ENCODE data around the gene SMAD6. TPM values are rescaled to one million over a fixed set of nuclear protein-coding genes. Genes with fewer than 3 reads are reported as not detected.

The SMAD6 gene
- total RNA-seq, 1 donor: 27.2 TPM

GRCh38 chr15:66785637-66786036 lies 83.6 kb downstream of the SMAD6 start:
- no peak for TF ChIP-seq CTCF (IDR thresholded peaks at IDR 0.05; ENCODE audit: insufficient read depth, low read length)
- no peak overlapping the region for H3K4me3 ChIP-seq (ENCODE audit: low read depth, low read length)
- no peak for DNase-seq (ENCODE audit: low read depth)

GRCh38 chr15:66786222-66786621 lies 84.2 kb downstream of the SMAD6 start:
- no peak for DNase-seq (ENCODE audit: low read depth)
- no peak overlapping the region for H3K4me3 ChIP-seq (ENCODE audit: low read depth, low read length)
- no peak for TF ChIP-seq CTCF (IDR thresholded peaks at IDR 0.05; ENCODE audit: insufficient read depth, low read length)

- no peak for TF ChIP-seq CTCF (IDR thresholded peaks at IDR 0.05; ENCODE audit: insufficient read depth, low read length)
- DNase-seq (ENCODE audit: low read depth): no peak
- no peak overlapping the region for H3K4me3 ChIP-seq (ENCODE audit: low read depth, low read length)
Measured at GRCh38 chr15:66786708-66787488, 84.9 kb downstream of the SMAD6 start.

GRCh38 chr15:66787489-66787871 lies 85.4 kb downstream of the SMAD6 start:
- H3K4me3 ChIP-seq (ENCODE audit: low read depth, low read length): no peak overlapping the region
- TF ChIP-seq CTCF (IDR thresholded peaks at IDR 0.05; ENCODE audit: insufficient read depth, low read length): no peak

GRCh38 chr15:66788024-66788423 lies 86.0 kb downstream of the SMAD6 start:
- no peak for TF ChIP-seq CTCF (IDR thresholded peaks at IDR 0.05; ENCODE audit: insufficient read depth, low read length)
- DNase-seq (ENCODE audit: low read depth): no peak
- no peak overlapping the region for H3K4me3 ChIP-seq (ENCODE audit: low read depth, low read length)

More at GRCh38 chr15:66787489-66787871, 85.4 kb downstream of the SMAD6 start:
- no peak for DNase-seq (ENCODE audit: low read depth)

- TF ChIP-seq CTCF (IDR thresholded peaks at IDR 0.05; ENCODE audit: insufficient read depth, low read length): peak; percentile 75
- no peak overlapping the region for H3K4me3 ChIP-seq (ENCODE audit: low read depth, low read length)
- peak; percentile 86 for DNase-seq (ENCODE audit: low read depth)
Measured at GRCh38 chr15:66789029-66790025, 87.3 kb downstream of the SMAD6 start.
